GM10266 (cell line): ENCODE results near the gene FRRS1L.

Source experiments
- DNase-seq: peaks from one replicate; pipeline ENCODE4 v3.0.0; 2012; ENCODE audit errors: extremely low spot score
- TF ChIP-seq, protein P1 (sequence below): IDR thresholded peaks from 2 replicates; pipeline ENCODE4 v1.5.1; 2012; ENCODE audit warnings: mild to moderate bottlenecking, low read depth; ENCODE audit not compliant: control insufficient read depth, insufficient read depth; ENCODE audit errors: missing control alignments

The FRRS1L gene

DNA sequence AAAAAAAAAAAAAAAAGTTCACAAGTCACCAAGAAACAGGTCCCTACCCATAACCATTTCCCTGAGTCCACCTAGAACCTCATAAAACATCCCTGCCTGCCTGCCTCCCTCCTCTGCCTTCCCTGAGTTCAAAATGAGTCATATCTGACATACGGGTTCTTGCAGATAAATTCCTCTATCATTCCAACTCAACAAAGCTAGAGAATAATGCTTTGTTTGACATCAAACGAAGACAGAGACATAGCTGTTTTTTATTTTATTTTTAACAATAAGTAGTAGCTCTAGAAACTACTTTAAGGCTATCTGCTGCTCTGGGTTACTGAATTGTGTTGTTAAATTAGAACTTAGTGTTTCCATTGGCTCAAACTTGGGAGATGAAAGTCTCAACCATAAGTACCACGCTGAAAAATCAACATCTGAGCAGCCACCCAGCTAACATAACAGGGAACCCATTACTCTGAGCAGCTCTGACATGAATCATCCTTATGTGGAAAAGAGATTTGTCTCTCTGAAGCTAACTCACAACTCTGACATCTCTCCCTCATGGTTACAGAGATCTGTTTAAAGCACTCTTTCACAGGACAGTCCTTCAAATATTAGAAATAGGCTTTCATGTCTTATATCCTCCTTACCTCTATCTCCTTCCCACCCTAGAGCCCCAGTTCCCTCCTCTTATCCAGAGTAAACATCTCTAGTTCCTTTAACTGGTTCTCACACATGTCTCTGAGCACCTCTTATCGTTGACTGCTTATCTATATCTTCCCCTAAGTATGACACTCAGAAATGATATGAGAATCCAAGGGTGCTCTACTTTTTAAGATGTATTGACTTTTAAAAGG, 59.4 kb downstream of the FRRS1L start:
- DNase-seq: no peak
- TF ChIP-seq, protein P1, sequence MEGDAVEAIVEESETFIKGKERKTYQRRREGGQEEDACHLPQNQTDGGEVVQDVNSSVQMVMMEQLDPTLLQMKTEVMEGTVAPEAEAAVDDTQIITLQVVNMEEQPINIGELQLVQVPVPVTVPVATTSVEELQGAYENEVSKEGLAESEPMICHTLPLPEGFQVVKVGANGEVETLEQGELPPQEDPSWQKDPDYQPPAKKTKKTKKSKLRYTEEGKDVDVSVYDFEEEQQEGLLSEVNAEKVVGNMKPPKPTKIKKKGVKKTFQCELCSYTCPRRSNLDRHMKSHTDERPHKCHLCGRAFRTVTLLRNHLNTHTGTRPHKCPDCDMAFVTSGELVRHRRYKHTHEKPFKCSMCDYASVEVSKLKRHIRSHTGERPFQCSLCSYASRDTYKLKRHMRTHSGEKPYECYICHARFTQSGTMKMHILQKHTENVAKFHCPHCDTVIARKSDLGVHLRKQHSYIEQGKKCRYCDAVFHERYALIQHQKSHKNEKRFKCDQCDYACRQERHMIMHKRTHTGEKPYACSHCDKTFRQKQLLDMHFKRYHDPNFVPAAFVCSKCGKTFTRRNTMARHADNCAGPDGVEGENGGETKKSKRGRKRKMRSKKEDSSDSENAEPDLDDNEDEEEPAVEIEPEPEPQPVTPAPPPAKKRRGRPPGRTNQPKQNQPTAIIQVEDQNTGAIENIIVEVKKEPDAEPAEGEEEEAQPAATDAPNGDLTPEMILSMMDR: no peak

- DNase-seq: no peak
- TF ChIP-seq, protein P1: no peak
Observed at GRCh38 chr9:109101810-109102209, 65.2 kb downstream of the FRRS1L start.

DNA sequence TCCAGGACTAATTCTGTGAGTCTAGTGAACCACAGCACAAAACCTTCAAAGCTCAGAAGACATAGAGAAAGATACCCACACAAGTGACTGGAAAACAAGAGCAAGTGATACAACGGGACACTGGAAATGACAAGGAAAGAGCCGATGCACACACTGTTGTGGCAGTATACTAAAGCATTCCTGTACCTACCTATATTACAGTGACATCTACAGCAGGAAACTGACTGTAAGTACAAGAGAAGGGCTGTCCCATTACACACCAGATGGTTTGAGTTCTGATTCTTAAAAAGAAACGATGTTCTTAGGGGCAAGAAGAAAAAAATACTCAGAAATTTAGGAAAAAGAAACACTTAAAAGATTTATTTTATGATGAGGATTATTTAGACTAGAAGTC, 65.8 kb downstream of the FRRS1L start:
- TF ChIP-seq, protein P1: no peak

GRCh38 chr9:109100543-109101201, 66.4 kb downstream of the FRRS1L start:
- no peak for DNase-seq
- TF ChIP-seq, protein P1: no peak

More for the DNA sequence above, 65.8 kb downstream of the FRRS1L start:
- DNase-seq: no peak

DNA sequence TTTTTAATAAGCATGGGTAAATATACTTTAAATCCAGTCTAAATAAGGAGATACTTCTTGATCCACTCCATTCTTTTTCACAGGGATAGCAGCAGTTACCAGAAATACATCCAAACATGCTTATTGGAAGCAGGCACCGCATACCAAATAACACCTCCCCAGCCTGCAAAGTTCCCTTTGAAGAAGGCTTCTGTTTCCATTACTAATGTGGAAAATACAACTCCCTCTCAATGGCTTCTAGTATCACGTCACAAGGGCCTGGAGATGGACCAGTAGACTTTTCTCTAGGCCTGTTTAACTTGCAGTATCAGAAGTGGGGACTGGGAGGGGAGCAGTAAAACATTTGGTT, 68.1 kb downstream of the FRRS1L start:
- TF ChIP-seq, protein P1: no peak
- DNase-seq: no peak

DNA sequence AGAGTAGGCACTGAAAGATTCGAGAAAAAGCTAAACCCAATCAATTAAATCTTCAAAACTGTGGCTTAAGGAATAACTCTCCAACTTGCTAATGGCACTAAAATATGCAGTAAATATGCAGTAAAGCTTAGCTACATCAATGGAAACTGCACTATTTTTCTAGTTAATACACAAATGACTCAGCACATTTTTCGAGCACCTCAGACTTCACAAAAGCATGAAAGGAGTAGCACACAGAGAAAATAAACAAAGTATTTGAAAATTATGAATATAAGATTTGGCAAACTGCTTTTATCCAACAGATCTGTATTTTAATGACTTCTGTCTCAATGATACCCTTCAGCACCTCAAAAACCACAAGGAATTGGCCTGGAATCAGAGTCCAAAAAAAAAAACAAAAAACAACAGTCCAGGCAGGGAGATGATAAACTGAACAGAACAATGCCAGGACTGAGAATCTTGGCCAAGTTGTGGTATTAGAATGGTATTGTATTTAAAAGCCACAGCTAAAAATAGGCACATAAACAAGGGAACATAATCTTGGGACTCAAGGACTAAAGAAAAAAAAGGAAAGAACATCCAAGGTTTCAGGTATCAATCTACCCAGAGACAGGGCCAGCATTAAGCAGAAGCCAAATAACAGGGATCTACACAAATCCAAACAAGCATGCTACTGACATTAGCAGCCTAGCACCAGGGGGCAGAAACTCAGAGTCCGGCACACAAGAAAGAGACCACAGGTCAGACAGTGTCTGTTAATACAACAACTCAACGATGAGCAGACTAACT, 68.7 kb downstream of the FRRS1L start:
- TF ChIP-seq, protein P1: no peak
- DNase-seq: no peak
